IMR-90 (cell line): ENCODE results near the gene FOXP4. TPM values are rescaled to one million over a fixed set of nuclear protein-coding genes. Genes with fewer than 3 reads are reported as not detected.
A peak's percentile ranks its signal among the peaks of the same experiment; 100 is the strongest.

Source experiments
- ATAC-seq: fragments of 200-7000 bp; cut with Tn5 transposase; 2 replicates; pipeline ENCODE4 v1.9.1; 2020; ENCODE audit warnings: low read depth, mild to moderate bottlenecking, moderate library complexity
- BruUV-seq: library from RNA; stranded (reverse); fragments of 400-500 nt; replicated peaks from 2 replicates; lab custom pipeline; 2021; lab: Mats Ljungman, UMichigan
- CTCF ChIA-PET: fragments of 300-600 bp; formaldehyde crosslinking; extraction: SDS; loops from one replicate; lab custom pipeline; 2021; ENCODE audit warnings: antibody characterized with exemption; lab: Yijun Ruan, JAX
- POLR2A ChIA-PET: fragments of 300-600 bp; sonication (Branson Sonifier 250); formaldehyde crosslinking; loops from one replicate; lab custom pipeline; 2022; ENCODE audit warnings: antibody characterized with exemption; ENCODE audit not compliant: unreplicated experiment; lab: Charles Lee
- DNase-seq: peaks from one replicate; pipeline ENCODE4 v3.0.0; 2013
- H2AFZ ChIP-seq: replicated peaks from 2 replicates; pipeline ENCODE3; 2013; ENCODE audit warnings: low read length, mild to moderate bottlenecking; ENCODE audit not compliant: poor library complexity
- H2AK5ac ChIP-seq: 2 replicates; pipeline ENCODE4 v1.6.1; 2013; ENCODE audit warnings: low read depth, low read length, inconsistent platforms
- H2AK9ac ChIP-seq: replicated peaks from 2 replicates; pipeline ENCODE3; 2013; ENCODE audit warnings: mild to moderate bottlenecking, low read depth, low read length, moderate library complexity; ENCODE audit not compliant: poor library complexity
- H2BK120ac ChIP-seq: 2 replicates; pipeline ENCODE4 v1.6.1; 2013; ENCODE audit warnings: low read depth, low read length, inconsistent platforms
- H2BK15ac ChIP-seq: 3 replicates; pipeline ENCODE4 v1.6.1; 2013; ENCODE audit warnings: low read depth, low read length, inconsistent platforms
- H2BK20ac ChIP-seq: 2 replicates; pipeline ENCODE4 v1.6.1; 2013; ENCODE audit warnings: low read depth, mild to moderate bottlenecking, inconsistent platforms, low read length, moderate library complexity
- H2BK5ac ChIP-seq: 2 replicates; pipeline ENCODE4 v1.6.1; 2013; ENCODE audit warnings: mild to moderate bottlenecking, low read depth, low read length, inconsistent platforms; ENCODE audit not compliant: poor library complexity, severe bottlenecking
- H3K14ac ChIP-seq: replicated peaks from 2 replicates; pipeline ENCODE4 v1.6.1; 2013; ENCODE audit warnings: low read depth, low read length, inconsistent platforms
- H3K18ac ChIP-seq: 2 replicates; pipeline ENCODE4 v1.6.1; 2013; ENCODE audit warnings: low read depth, low read length, control low read depth
- H3K23ac ChIP-seq: 2 replicates; pipeline ENCODE4 v1.6.1; 2013; ENCODE audit warnings: low read depth, low read length, inconsistent platforms
- H3K27ac ChIP-seq: 2 replicates; pipeline ENCODE4 v1.5.1; 2013; ENCODE audit warnings: mild to moderate bottlenecking, control low read depth, low read length; ENCODE audit not compliant: insufficient read depth
- H3K27me3 ChIP-seq: 2 replicates; pipeline ENCODE4 v1.6.1; 2013; ENCODE audit warnings: low read length; ENCODE audit not compliant: control insufficient read depth, insufficient read depth
- H3K36me3 ChIP-seq: 2 replicates; pipeline ENCODE4 v1.6.1; 2013; ENCODE audit warnings: low read length, mixed read lengths; ENCODE audit not compliant: control insufficient read depth, insufficient read depth
- H3K4ac ChIP-seq: 2 replicates; pipeline ENCODE4 v1.6.1; 2013; ENCODE audit warnings: low read depth, low read length, inconsistent platforms
- H3K4me1 ChIP-seq: 2 replicates; pipeline ENCODE4 v1.6.1; 2013; ENCODE audit warnings: low read length, mixed read lengths; ENCODE audit not compliant: control insufficient read depth, insufficient read depth
- H3K4me2 ChIP-seq: 2 replicates; pipeline ENCODE4 v1.6.1; 2013; ENCODE audit warnings: low read depth, mild to moderate bottlenecking, control low read depth, low read length, moderate library complexity
- H3K4me3 ChIP-seq: 2 replicates; pipeline ENCODE4 v1.5.1; 2013; ENCODE audit warnings: low read depth, mild to moderate bottlenecking, control low read depth, low read length, moderate library complexity; ENCODE audit not compliant: insufficient read depth
- H3K56ac ChIP-seq: 2 replicates; pipeline ENCODE4 v1.6.1; 2013; ENCODE audit warnings: low read length, inconsistent platforms; ENCODE audit not compliant: insufficient read depth; ENCODE audit errors: extremely low read depth
- H3K79me1 ChIP-seq, 2 experiments: 2 replicates each; pipeline ENCODE4 v1.6.1; 2013; ENCODE audit warnings: low read length in 2 of 2, inconsistent platforms in 1 of 2, low read depth in 1 of 2
- H3K9ac ChIP-seq: 2 replicates; pipeline ENCODE4 v1.6.1; 2013; ENCODE audit warnings: low read depth, low read length, control low read depth
- H3K9me1 ChIP-seq: 2 replicates; pipeline ENCODE4 v1.6.1; 2013; ENCODE audit warnings: low read length, inconsistent platforms; ENCODE audit not compliant: insufficient read depth
- H3K9me3 ChIP-seq: 2 replicates; pipeline ENCODE4 v1.6.1; 2013; ENCODE audit warnings: low read length; ENCODE audit not compliant: control insufficient read depth, insufficient read depth
- H4K20me1 ChIP-seq: 2 replicates; pipeline ENCODE4 v1.6.1; 2013; ENCODE audit warnings: low read length, inconsistent platforms; ENCODE audit not compliant: insufficient read depth
- H4K5ac ChIP-seq: 2 replicates; pipeline ENCODE4 v1.6.1; 2013; ENCODE audit warnings: mild to moderate bottlenecking, low read depth, low read length, control low read depth
- H4K8ac ChIP-seq, 2 experiments: 2 replicates each; pipeline ENCODE4 v1.6.1; 2013; ENCODE audit warnings: low read depth in 2 of 2, low read length in 2 of 2, control low read depth in 1 of 2, inconsistent platforms in 1 of 2
- H4K91ac ChIP-seq: 2 replicates; pipeline ENCODE4 v1.6.1; 2013; ENCODE audit warnings: low read depth, low read length, inconsistent platforms; ENCODE audit not compliant: insufficient read depth
- FOS ChIP-seq: fragments of 150-350 bp; IDR thresholded peaks from 2 replicates; pipeline ENCODE4 v1.6.1; 2016; ENCODE audit warnings: low read depth, low read length
- MAZ ChIP-seq: IDR thresholded peaks from 2 replicates; pipeline ENCODE4 v1.6.1; 2012; ENCODE audit warnings: low read depth, mild to moderate bottlenecking, low read length, improper control_type of control experiment, moderate library complexity, borderline replicate concordance
- MXI1 ChIP-seq: IDR thresholded peaks from 2 replicates; pipeline ENCODE4 v1.6.1; 2012; ENCODE audit warnings: low read depth, mild to moderate bottlenecking, low read length, moderate library complexity, borderline replicate concordance
- POLR2A ChIP-seq: IDR thresholded peaks from 2 replicates; pipeline ENCODE4 v1.6.1; 2012; ENCODE audit warnings: mild to moderate bottlenecking, low read depth, low read length
- RCOR1 ChIP-seq: IDR thresholded peaks from 2 replicates; pipeline ENCODE4 v1.6.1; 2012; ENCODE audit warnings: mild to moderate bottlenecking, low read length, improper control_type of control experiment; ENCODE audit not compliant: insufficient replicate concordance
- WGBS, 2 experiments: methylation state at CpG; one replicate each; pipeline versions ENCODE4 v1.1.5 to v1.1.7; 2013; ENCODE audit warnings: missing lambda C conversion rate in 2 of 2; ENCODE audit not compliant: insufficient read length in 1 of 2; ENCODE audit errors: extremely low coverage in 2 of 2; 5-methylcytosine and 5-hydroxymethylcytosine counted together
- dilution Hi-C: fragments of 300-500 bp; cut with HindIII; formaldehyde crosslinking; loops from one replicate; pipeline ENCODE4 v1.14.3; 2018; ENCODE audit warnings: low sequenced_read_pairs; ENCODE audit not compliant: unreplicated experiment
- in situ Hi-C: fragments of 300-500 bp; cut with MboI; formaldehyde crosslinking; loops from 3 replicates; pipeline ENCODE4 v1.14.3; 2019; ENCODE audit warnings: low sequenced_read_pairs, inconsistent platforms, mixed read lengths
- intact Hi-C: fragments of 100-400 bp; cut with micrococcal nuclease; formaldehyde crosslinking; loops from 2 replicates; pipeline ENCODE4 v1.10.0; 2022
- polyA plus RNA-seq, 3 experiments: library from polyadenylated mRNA; depleted of rRNA; stranded (reverse); fragments of >200 nt; gene quantifications; 2 replicates each; pipeline ENCODE4 v1.2.3, GENCODE V29; 2012; ENCODE audit warnings: low replicate concordance in 1 of 3
- total RNA-seq: library from RNA; depleted of rRNA; stranded (reverse); fragments of >200 nt; gene quantifications from 2 replicates; pipeline ENCODE4 v1.2.3, GENCODE V29; 2012

The FOXP4 gene
- total and polyA plus RNA-seq, 2 of the 4 experiments (the other 2 are of a cell fraction): 0.72 to 9.5 TPM

DNA sequence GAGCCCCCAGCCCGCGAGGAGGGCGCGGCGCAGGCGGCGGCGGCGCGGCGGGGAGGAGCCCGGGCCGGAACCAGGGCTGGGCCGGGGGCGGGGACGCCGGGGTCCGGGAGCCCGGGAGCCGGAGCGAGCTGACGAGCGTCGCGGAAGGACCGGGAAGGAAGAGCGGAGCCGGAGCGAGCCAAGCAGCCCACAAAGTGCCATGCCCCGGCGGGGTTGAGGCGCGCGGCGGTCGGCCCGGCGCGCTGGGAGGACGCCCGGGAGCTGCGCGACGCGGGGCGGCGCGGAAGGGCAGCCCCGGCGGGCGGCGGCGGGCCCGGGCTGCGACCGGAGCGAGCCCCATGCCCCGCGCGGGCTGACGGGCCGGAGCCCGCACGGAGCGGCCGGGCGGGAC lies 289 bp downstream of the FOXP4 start:
- CTCF ChIA-PET: no interaction called here
- no TSS peak for BruUV-seq
- Histone ChIP-seq H3K79me1 (peaks cover 7 to 25% of the 10 kb centered on the region in 2 experiments), H3K27me3 (peaks cover 6% of the 10 kb centered on the region; the same call in 1 of the 2 replicates), H3K4me1 (peaks cover 8% of the 10 kb centered on the region), H3K56ac (no peak overlapping the region), H4K8ac (no peak overlapping the region), H4K5ac (no peak overlapping the region), H4K20me1 (peaks cover 33% of the 10 kb centered on the region), H2BK120ac (no peak overlapping the region), H3K36me3 (peaks cover 4% of the 10 kb centered on the region), H3K4me3 (peak overlapping the region; percentile 93), H2AFZ (peak overlapping the region; percentile 91), H2AK9ac (peak overlapping the region; percentile 53), H3K4ac (no peak overlapping the region), H3K9ac (no peak overlapping the region), H3K9me1 (0 out of 2 replicates have a peak, but pooled peaks cover 5% of the 10 kb centered on the region), H2BK20ac (no peak overlapping the region), H3K27ac (peak overlapping the region; percentile 34; the same call in 1 of the 2 replicates), H3K14ac (no peak overlapping the region), H3K9me3 (no peaks in the 10 kb centered on the region), H3K18ac (no peak overlapping the region), H3K4me2 (no peak overlapping the region), H2AK5ac (no peak overlapping the region), H2BK5ac (peak overlapping the region; percentile 42), H4K91ac (no peak overlapping the region), H2BK15ac (no peak overlapping the region), H3K23ac (no peak overlapping the region)
- ATAC-seq (peak; percentile 76), DNase-seq (no peak)
- POLR2A ChIA-PET: no interaction called here
- in situ Hi-C loops (no loop called here), dilution Hi-C loops (no loop called here), intact Hi-C loops (loop anchor here (2.0 kb wide), 3 partner anchors 34 to 122 kb away; no protein-coding TSS in a partner anchor)
- TF ChIP-seq MXI1 (0 out of 2 replicates have a peak, but pooled peaks have one; percentile 6), POLR2A (peak; percentile 31; the same call in 1 of the 2 replicates), FOS (no peak), MAZ (no peak), RCOR1 (no peak)
- WGBS, 2 experiments: 1% methylated on average over 39 of the region's 67 CpGs; no CpG with 5 or more reads in 1 of the 2 experiments
